ENCODE results near the gene RBP4. TPM values are rescaled to one million over a fixed set of nuclear protein-coding genes. Genes with fewer than 3 reads are reported as not detected.

The RBP4 gene
- total RNA-seq, 2 donors from 2014 or later: not detected

GRCh38 chr10:93601774-93602162 is 733 bp upstream of the RBP4 start:
- Mint-ChIP-seq H3K4me1 (no peaks in the 10 kb centered on the region), H3K27me3 (peaks cover 37% of the 10 kb centered on the region), H3K4me3 (no peak overlapping the region), H3K9me3 (no peaks in the 10 kb centered on the region), H3K27ac (no peak overlapping the region), H3K36me3 (ENCODE audit: low read depth) (no peaks in the 10 kb centered on the region)
- no peak for ATAC-seq (replicated peaks)

DNA sequence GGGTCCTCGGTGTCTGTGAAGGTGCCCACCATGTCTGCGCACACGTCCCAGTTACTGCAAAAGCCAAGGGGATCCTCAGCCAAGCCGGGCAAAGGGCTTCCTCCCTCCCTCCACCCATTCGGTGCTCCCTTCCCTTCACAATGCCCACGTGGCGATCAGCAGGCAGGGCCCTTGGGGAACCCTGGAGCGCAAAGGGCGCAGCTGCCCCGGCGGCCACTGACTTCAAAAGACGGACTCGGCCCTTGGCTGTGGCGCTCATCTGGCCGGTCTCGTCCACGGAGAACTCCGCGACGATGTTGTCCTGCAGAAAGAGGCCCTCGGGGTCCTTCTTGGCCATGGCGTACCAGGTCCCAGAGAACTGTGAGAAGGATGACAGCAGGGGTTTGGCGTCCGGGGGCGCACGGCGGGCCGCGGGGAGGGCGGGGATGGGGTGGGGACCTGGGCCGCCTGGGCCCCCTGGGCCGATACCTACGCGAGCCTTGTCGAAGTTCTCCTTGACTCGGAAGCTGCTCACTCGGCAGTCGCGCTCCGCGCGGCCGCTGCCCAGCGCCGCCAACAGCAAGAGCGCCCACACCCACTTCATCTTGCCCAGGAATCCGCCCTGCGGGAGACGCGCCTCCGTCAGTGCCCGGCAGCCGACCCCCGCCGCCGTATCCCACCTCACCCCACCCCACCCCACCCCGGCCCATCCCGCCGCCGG is 439 bp downstream of the RBP4 start:
- no peak overlapping the region for H3K27ac Mint-ChIP-seq
- H3K4me3 Mint-ChIP-seq: no peak overlapping the region
- no peaks in the 10 kb centered on the region for H3K36me3 Mint-ChIP-seq (ENCODE audit: low read depth)
- H3K27me3 Mint-ChIP-seq: peaks cover 31% of the 10 kb centered on the region
- no peaks in the 10 kb centered on the region for H3K4me1 Mint-ChIP-seq
- ATAC-seq (replicated peaks): no peak
- H3K9me3 Mint-ChIP-seq: no peaks in the 10 kb centered on the region

GRCh38 chr10:93599778-93600177 is 1.3 kb downstream of the RBP4 start:
- Mint-ChIP-seq H3K9me3 (no peaks in the 10 kb centered on the region), H3K27me3 (peaks cover 27% of the 10 kb centered on the region), H3K36me3 (ENCODE audit: low read depth) (no peaks in the 10 kb centered on the region), H3K27ac (no peak overlapping the region), H3K4me3 (no peak overlapping the region), H3K4me1 (no peaks in the 10 kb centered on the region)
- no peak for ATAC-seq (replicated peaks)

GRCh38 chr10:93599335-93599734 is 1.7 kb downstream of the RBP4 start:
- ATAC-seq (replicated peaks): no peak
- Mint-ChIP-seq H3K9me3 (no peaks in the 10 kb centered on the region), H3K27ac (no peak overlapping the region), H3K4me3 (no peak overlapping the region), H3K27me3 (peaks cover 27% of the 10 kb centered on the region), H3K36me3 (ENCODE audit: low read depth) (no peaks in the 10 kb centered on the region), H3K4me1 (no peaks in the 10 kb centered on the region)

- H3K9me3 Mint-ChIP-seq: no peaks in the 10 kb centered on the region
- H3K36me3 Mint-ChIP-seq (ENCODE audit: low read depth): no peaks in the 10 kb centered on the region
- H3K4me1 Mint-ChIP-seq: no peaks in the 10 kb centered on the region
- ATAC-seq (replicated peaks): no peak
- H3K4me3 Mint-ChIP-seq: no peak overlapping the region
- H3K27ac Mint-ChIP-seq: no peak overlapping the region
- peaks cover 22% of the 10 kb centered on the region for H3K27me3 Mint-ChIP-seq
Measured at GRCh38 chr10:93598157-93598556, 2.9 kb downstream of the RBP4 start.

DNA sequence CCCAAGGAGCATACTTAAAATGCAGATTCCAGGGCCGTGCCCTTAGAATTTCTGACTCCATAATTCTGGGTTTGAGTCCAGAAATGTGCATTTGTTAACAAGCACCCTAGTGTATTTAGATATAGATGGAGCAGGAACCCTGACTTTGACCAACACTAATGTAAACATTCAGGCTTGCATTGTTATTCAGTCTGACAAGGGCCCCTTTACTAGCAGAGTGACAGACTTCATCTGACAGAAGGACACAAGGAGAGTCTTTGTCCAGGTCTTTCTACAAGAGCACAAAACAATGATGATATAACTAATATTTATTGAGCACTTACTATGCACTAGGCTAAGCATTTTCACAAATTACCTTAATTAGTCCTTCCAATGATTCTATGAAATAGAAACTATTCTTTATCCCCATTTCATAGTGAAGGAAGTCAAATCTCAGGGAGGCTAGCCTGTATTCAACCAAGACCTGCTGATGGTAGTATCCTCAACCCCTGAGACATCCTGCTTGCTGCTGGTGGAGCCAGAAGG is 3.9 kb downstream of the RBP4 start:
- H3K27ac Mint-ChIP-seq: no peak overlapping the region
- ATAC-seq (replicated peaks): no peak
- no peak overlapping the region for H3K4me3 Mint-ChIP-seq
- no peaks in the 10 kb centered on the region for H3K9me3 Mint-ChIP-seq
- H3K27me3 Mint-ChIP-seq: peaks cover 15% of the 10 kb centered on the region
- H3K4me1 Mint-ChIP-seq: no peaks in the 10 kb centered on the region
- H3K36me3 Mint-ChIP-seq (ENCODE audit: low read depth): no peaks in the 10 kb centered on the region

- no peaks in the 10 kb centered on the region for H3K9me3 Mint-ChIP-seq
- peaks cover 9% of the 10 kb centered on the region for H3K27me3 Mint-ChIP-seq
- H3K27ac Mint-ChIP-seq: no peak overlapping the region
- no peaks in the 10 kb centered on the region for H3K4me1 Mint-ChIP-seq
- no peak overlapping the region for H3K4me3 Mint-ChIP-seq
- ATAC-seq (replicated peaks): no peak
- no peaks in the 10 kb centered on the region for H3K36me3 Mint-ChIP-seq (ENCODE audit: low read depth)
Measured at GRCh38 chr10:93596539-93596938, 4.5 kb downstream of the RBP4 start.

DNA sequence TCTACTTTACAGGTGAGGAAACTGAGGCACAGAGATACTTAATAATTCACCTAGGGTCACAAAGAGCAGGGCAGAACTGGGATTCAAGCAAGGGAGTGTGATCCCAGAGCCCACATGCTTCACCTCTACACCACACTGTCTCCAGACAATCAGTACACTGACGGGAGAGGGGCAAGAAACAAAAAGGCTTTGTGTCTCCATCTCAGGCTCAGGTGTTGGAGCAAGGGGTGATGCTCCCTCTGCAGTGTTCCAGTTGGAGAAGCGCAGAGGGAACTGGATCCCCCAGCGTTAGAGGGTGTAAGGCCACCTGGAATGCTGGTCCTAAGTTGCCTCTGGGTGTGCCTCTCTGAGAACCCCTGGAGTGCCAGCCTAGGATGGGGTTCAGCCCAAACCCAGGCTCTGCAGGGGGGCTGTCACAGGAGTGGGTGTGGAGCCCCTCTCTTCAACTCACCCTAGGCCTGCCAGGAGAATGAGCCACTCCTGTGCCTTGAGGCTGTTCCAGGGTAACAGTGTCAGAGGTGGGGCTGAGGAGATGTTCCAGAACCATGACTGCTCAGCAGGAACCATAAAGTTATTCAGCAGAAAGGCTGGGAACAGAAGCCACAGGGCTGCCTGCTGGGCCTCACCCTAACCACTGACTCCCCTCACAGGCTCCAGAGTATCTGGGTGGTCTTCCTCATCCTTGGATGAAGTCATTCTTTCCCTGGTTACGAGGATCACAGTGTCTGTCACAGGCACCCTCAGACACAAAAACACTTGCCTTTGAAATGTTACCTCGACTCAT is 5.5 kb downstream of the RBP4 start:
- peaks cover 9% of the 10 kb centered on the region for H3K27me3 Mint-ChIP-seq
- H3K4me3 Mint-ChIP-seq: no peak overlapping the region
- no peak for ATAC-seq (replicated peaks)
- H3K36me3 Mint-ChIP-seq (ENCODE audit: low read depth): no peaks in the 10 kb centered on the region
- H3K4me1 Mint-ChIP-seq: no peaks in the 10 kb centered on the region
- H3K27ac Mint-ChIP-seq: no peak overlapping the region
- no peaks in the 10 kb centered on the region for H3K9me3 Mint-ChIP-seq

- Mint-ChIP-seq H3K36me3 (ENCODE audit: low read depth) (no peaks in the 10 kb centered on the region), H3K9me3 (no peaks in the 10 kb centered on the region), H3K27ac (no peak overlapping the region), H3K27me3 (peaks cover 4% of the 10 kb centered on the region), H3K4me1 (no peaks in the 10 kb centered on the region), H3K4me3 (no peak overlapping the region)
- ATAC-seq (replicated peaks): no peak
Measured at GRCh38 chr10:93594518-93594917, 6.5 kb downstream of the RBP4 start.

DNA sequence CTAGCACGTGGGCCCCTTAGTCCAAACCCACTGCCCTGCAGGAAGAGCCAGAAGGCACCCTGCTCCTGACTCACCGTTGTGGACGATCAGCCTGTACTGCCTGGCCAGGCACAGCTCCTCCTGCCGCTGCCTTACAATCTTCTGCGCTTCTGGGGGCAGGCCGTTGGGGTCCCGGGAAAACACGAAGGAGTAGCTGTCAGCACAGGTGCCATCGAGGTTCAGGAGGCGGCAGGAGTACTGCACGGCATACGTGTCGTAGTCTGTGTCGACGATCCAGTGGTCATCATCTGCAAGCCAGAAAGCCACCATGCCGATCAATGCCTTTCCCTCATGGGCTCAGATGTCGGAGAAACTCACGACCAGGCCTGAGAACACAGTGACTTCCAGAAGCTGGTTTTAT is 7.3 kb downstream of the RBP4 start:
- no peak overlapping the region for H3K4me3 Mint-ChIP-seq
- no peaks in the 10 kb centered on the region for H3K9me3 Mint-ChIP-seq
- H3K27ac Mint-ChIP-seq: no peak overlapping the region
- H3K36me3 Mint-ChIP-seq (ENCODE audit: low read depth): no peaks in the 10 kb centered on the region
- no peak for ATAC-seq (replicated peaks)
- peaks cover 6% of the 10 kb centered on the region for H3K27me3 Mint-ChIP-seq
- no peaks in the 10 kb centered on the region for H3K4me1 Mint-ChIP-seq

- H3K27me3 Mint-ChIP-seq: peaks cover 7% of the 10 kb centered on the region
- no peak for ATAC-seq (replicated peaks)
- H3K36me3 Mint-ChIP-seq (ENCODE audit: low read depth): no peaks in the 10 kb centered on the region
- H3K4me3 Mint-ChIP-seq: no peak overlapping the region
- no peaks in the 10 kb centered on the region for H3K4me1 Mint-ChIP-seq
- no peaks in the 10 kb centered on the region for H3K9me3 Mint-ChIP-seq
- no peak overlapping the region for H3K27ac Mint-ChIP-seq
Measured at GRCh38 chr10:93593254-93593653, 7.8 kb downstream of the RBP4 start.

- Mint-ChIP-seq H3K9me3 (no peaks in the 10 kb centered on the region), H3K27ac (no peak overlapping the region), H3K4me1 (no peaks in the 10 kb centered on the region), H3K4me3 (no peak overlapping the region), H3K27me3 (peaks cover 7% of the 10 kb centered on the region), H3K36me3 (ENCODE audit: low read depth) (no peaks in the 10 kb centered on the region)
- ATAC-seq (replicated peaks): no peak
Measured at GRCh38 chr10:93591065-93591808, 9.8 kb downstream of the RBP4 start.

- ATAC-seq (replicated peaks): no peak
- Mint-ChIP-seq H3K9me3 (no peaks in the 10 kb centered on the region), H3K4me1 (no peaks in the 10 kb centered on the region), H3K27ac (no peak overlapping the region), H3K4me3 (no peak overlapping the region), H3K36me3 (ENCODE audit: low read depth) (no peaks in the 10 kb centered on the region), H3K27me3 (peaks cover 7% of the 10 kb centered on the region)
Measured at GRCh38 chr10:93590638-93591037, 10.4 kb downstream of the RBP4 start.

GRCh38 chr10:93589648-93590562 is 11.1 kb downstream of the RBP4 start:
- H3K27me3 Mint-ChIP-seq: peaks cover 7% of the 10 kb centered on the region
- H3K9me3 Mint-ChIP-seq: no peaks in the 10 kb centered on the region
- no peaks in the 10 kb centered on the region for H3K4me1 Mint-ChIP-seq
- H3K36me3 Mint-ChIP-seq (ENCODE audit: low read depth): no peaks in the 10 kb centered on the region
- H3K27ac Mint-ChIP-seq: no peak overlapping the region
- ATAC-seq (replicated peaks): no peak
- no peak overlapping the region for H3K4me3 Mint-ChIP-seq

Data from activated T-helper 17 cell treated with anti-CD3 and anti-CD28 coated beads, Interleukin-2, amount 50 U/mL, for 72 hours (primary cell).